Fibroblast of the aortic adventitia (primary cell): ENCODE results near the gene CPNE1. TPM values are rescaled to one million over a fixed set of nuclear protein-coding genes. Genes with fewer than 3 reads are reported as not detected.

Experiments used
- DNase-seq: peaks from one replicate; pipeline ENCODE4 v3.0.0-alpha.2; 2010; ENCODE audit warnings: low read depth
- H3K4me3 ChIP-seq: 2 replicates; pipeline ENCODE4 v1.5.1; 2011; ENCODE audit warnings: low read depth, mild to moderate bottlenecking, control low read depth, low read length, moderate library complexity
- total RNA-seq: library from RNA; depleted of rRNA; stranded (reverse); fragments of >200 nt; gene quantifications from 2 replicates; pipeline ENCODE4 v1.2.3, GENCODE V29; 2012; ENCODE audit warnings: low replicate concordance
- TF ChIP-seq, protein P1 (sequence below): IDR thresholded peaks from 2 replicates; pipeline ENCODE4 v1.5.1; 2011; ENCODE audit warnings: mild to moderate bottlenecking, low read length, control low read depth, inconsistent platforms; ENCODE audit not compliant: insufficient read depth

CPNE1 gene
- total RNA-seq, 1 donor, result 154 TPM

DNA sequence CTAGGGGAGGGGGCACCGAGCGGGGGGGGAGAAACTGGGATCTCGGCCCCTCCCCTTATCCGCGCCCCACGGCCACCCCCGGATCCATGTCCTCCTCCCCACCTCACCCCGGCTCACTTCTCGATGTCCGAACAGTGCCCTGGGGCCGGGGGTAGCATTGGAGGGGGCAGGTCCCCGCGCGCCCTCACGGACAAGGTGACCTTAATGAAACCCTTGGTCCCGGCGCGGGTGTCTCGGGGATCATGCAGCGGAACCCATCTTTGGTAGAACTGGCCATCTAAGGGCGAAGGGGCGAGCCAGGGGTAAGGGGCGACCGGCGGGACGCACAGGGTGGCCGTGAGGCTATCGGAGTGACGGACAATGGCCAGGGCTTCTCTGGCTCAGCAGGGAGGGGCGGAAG, 62.7 kb downstream of the CPNE1 start:
- TF ChIP-seq, protein P1, sequence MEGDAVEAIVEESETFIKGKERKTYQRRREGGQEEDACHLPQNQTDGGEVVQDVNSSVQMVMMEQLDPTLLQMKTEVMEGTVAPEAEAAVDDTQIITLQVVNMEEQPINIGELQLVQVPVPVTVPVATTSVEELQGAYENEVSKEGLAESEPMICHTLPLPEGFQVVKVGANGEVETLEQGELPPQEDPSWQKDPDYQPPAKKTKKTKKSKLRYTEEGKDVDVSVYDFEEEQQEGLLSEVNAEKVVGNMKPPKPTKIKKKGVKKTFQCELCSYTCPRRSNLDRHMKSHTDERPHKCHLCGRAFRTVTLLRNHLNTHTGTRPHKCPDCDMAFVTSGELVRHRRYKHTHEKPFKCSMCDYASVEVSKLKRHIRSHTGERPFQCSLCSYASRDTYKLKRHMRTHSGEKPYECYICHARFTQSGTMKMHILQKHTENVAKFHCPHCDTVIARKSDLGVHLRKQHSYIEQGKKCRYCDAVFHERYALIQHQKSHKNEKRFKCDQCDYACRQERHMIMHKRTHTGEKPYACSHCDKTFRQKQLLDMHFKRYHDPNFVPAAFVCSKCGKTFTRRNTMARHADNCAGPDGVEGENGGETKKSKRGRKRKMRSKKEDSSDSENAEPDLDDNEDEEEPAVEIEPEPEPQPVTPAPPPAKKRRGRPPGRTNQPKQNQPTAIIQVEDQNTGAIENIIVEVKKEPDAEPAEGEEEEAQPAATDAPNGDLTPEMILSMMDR, result no peak
- peak overlapping the region; percentile 52 for H3K4me3 ChIP-seq
- DNase-seq, result no peak

GRCh38 chr20:35600993-35601973, 63.4 kb downstream of the CPNE1 start:
- peak overlapping the region; percentile 52 for H3K4me3 ChIP-seq
- DNase-seq, result peak; percentile 67
- TF ChIP-seq, protein P1, result peak; percentile 45

DNA sequence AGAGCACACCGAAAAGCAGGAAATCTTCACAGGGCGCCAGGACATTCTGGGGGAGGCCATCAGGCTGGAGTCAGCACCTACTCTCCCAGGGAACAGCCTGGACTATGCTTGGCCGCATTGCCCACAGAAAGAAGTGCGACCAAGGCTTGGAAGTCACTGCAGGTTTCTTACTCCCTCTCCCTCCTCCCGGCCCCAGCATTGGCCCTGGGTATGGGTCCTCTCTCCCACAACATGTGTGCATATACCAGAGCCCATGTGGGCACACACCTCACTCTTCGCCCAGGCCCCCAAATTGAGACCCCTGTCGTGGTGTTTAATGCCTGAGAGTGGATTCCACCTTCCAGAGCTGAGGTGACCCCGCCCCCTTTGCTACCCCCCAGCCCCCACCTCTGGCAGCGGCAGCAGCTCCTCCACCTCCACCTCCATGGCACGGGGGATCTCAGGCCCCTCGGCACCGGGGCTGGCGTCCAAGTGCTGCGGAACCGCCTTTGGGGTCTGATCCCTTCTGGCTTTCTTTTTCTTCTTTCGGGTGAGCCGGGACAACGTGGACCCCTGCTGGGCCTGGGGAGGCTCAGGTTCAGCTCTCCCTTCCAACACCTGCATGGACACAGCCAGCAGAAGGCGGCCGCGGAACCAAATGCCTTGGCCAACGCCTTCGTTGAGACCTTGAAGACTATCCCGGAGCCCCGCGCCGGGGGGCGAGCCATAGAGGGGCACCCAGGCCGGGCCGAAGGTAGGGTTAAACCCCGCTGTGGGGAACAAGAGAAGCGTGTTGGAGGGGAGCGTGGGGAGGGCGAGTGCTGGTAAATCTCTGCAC, 64.3 kb downstream of the CPNE1 start:
- TF ChIP-seq, protein P1, result no peak
- DNase-seq, result no peak
- no peak overlapping the region for H3K4me3 ChIP-seq

DNA sequence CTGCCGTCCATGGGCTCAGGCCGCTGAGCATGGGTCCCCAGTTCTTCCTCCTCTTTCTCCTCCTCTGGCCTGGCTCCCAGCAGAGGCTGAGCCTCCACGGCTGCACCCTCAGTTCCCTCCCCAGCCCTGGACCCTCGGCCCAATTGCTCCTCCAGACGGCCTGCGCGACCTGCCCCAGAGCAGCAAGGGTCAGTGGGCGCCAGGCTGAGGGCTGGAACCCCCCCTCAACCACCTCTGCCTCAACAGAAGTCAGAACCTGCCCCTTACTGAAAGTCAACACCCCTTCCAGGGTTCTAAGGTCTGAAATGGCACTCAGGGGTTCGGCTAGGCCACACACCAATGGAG, 65.0 kb downstream of the CPNE1 start:
- no peak overlapping the region for H3K4me3 ChIP-seq
- TF ChIP-seq, protein P1, result no peak
- no peak for DNase-seq

- no peak overlapping the region for H3K4me3 ChIP-seq
- no peak for DNase-seq
- TF ChIP-seq, protein P1, result no peak
Measured at GRCh38 chr20:35598899-35599775, 65.6 kb downstream of the CPNE1 start.

- no peak for DNase-seq
- TF ChIP-seq, protein P1, result no peak
- no peak overlapping the region for H3K4me3 ChIP-seq
Measured at GRCh38 chr20:35598476-35598875, 66.2 kb downstream of the CPNE1 start.
